ENCODE data around the gene PILRB.
A peak's percentile ranks its signal among the peaks of the same experiment; 100 is the strongest.
"Not testable (repeated sequence)": the region's sequence is repeated elsewhere in the genome, so short reads cannot be mapped to it uniquely, and the experiment has no call there.

Gene PILRB

DNA sequence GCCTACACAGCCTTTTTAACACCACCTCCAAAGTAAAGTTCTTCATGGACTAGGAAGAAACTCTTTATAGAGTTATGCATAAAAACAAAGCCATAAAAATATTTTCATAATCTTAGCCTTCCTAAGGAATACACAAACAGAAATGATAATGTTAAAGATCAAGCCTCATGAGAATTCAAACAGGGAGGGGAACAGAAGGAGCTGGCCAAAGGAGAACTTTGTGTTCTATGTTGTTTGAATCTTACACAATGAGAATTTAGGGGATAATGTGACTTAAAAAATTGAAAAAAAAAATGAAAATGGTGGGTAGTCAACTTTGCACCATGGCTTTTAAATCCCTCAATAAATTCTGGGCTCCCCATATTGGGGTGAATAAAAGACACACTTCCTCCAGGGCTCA lies 9.1 kb upstream of the PILRB start:
- H3K4me1 Mint-ChIP-seq (ENCODE audit: low read depth), result peaks cover 56% of the 10 kb centered on the region
- H3K27ac Mint-ChIP-seq, result peak overlapping the region; percentile 59
- no peaks in the 10 kb centered on the region for H3K27me3 Mint-ChIP-seq
- no peaks in the 10 kb centered on the region for H3K9me3 Mint-ChIP-seq
- H3K4me3 Mint-ChIP-seq, result no peak overlapping the region
- DNase-seq, result no peak
- H3K36me3 Mint-ChIP-seq (ENCODE audit: low read depth), result peaks cover 86% of the 10 kb centered on the region

DNA sequence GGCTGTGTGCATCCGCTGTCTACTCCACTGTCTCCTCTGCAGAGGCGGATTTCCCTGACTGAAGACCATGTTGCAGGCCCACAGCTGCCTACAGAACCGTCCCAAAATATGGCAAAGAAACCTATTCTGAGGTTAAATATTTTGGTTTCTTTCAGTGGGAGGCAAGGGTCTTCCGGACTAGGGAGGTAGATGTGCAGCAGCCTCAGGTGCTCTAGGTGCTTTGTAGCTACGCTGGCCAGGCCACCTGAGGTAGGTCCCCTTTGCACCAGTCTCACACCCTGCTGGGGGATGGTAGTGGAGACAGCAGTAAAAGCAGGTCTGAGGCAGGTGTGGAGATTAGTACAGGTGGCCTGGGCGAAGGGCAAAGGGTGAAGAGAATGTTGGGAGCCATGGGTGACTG lies 8.2 kb upstream of the PILRB start:
- no peak overlapping the region for H3K4me3 Mint-ChIP-seq
- no peak for DNase-seq
- no peaks in the 10 kb centered on the region for H3K27me3 Mint-ChIP-seq
- peaks cover 49% of the 10 kb centered on the region for H3K4me1 Mint-ChIP-seq (ENCODE audit: low read depth)
- H3K27ac Mint-ChIP-seq, result no peak overlapping the region
- no peaks in the 10 kb centered on the region for H3K9me3 Mint-ChIP-seq
- H3K36me3 Mint-ChIP-seq (ENCODE audit: low read depth), result peaks cover 86% of the 10 kb centered on the region

DNA sequence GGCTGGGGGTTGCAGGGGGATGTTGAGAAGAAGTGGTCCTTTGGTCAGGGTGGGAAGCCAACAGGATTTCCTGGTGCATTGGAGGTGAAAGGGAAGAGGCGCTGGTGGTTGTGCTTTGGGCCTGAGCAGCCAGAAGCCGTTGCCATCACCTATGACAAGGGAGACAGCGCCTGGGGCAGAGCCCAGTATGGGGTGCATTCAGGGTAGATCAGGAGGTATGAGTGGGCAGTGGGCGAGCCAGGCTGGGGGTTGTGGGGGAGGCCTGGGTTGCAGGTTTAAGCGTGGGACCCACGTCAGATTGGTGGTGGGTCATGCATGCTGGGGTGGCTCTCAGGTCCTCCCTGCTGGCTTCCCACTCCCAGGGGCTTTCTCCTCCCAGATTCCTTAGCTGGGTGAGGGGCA lies 6.3 kb upstream of the PILRB start:
- Mint-ChIP-seq H3K36me3 (ENCODE audit: low read depth) (peaks cover 93% of the 10 kb centered on the region), H3K27ac (peak overlapping the region; percentile 59), H3K27me3 (no peaks in the 10 kb centered on the region), H3K9me3 (no peaks in the 10 kb centered on the region), H3K4me3 (no peak overlapping the region), H3K4me1 (ENCODE audit: low read depth) (peaks cover 42% of the 10 kb centered on the region)
- no peak for DNase-seq

DNA sequence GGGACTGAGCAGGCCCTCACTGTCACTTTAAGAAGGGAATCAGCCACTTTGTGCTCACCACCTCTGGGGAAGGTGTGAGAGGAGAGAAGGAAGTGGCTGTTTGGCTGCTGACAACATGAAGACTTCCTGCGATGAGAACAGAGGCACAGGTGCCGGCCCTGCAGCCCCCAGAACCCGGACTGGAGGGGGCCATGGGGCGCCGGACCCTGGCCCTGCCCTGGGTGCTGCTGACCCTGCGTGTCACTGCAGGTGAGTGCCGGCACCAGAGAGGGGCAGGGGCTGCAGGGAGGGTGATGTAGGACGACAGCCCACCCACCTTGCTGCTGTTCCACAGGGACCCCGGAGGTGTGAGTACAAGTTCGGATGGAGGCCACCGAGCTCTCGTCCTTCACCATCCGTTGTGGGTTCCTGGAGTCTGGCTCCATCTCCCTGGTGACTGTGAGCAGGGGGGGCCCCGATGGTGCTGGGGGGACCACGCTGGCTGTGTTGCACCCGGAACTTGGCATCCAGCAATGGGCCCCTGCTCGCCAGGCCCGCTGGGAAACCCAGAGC lies 5.6 kb upstream of the PILRB start:
- Mint-ChIP-seq H3K36me3 (ENCODE audit: low read depth) (peaks cover 92% of the 10 kb centered on the region), H3K4me1 (ENCODE audit: low read depth) (peaks cover 38% of the 10 kb centered on the region), H3K27ac (peak overlapping the region; percentile 52)
- not testable (repeated sequence) for H3K9me3 Mint-ChIP-seq, H3K27me3 Mint-ChIP-seq, H3K4me3 Mint-ChIP-seq, DNase-seq

DNA sequence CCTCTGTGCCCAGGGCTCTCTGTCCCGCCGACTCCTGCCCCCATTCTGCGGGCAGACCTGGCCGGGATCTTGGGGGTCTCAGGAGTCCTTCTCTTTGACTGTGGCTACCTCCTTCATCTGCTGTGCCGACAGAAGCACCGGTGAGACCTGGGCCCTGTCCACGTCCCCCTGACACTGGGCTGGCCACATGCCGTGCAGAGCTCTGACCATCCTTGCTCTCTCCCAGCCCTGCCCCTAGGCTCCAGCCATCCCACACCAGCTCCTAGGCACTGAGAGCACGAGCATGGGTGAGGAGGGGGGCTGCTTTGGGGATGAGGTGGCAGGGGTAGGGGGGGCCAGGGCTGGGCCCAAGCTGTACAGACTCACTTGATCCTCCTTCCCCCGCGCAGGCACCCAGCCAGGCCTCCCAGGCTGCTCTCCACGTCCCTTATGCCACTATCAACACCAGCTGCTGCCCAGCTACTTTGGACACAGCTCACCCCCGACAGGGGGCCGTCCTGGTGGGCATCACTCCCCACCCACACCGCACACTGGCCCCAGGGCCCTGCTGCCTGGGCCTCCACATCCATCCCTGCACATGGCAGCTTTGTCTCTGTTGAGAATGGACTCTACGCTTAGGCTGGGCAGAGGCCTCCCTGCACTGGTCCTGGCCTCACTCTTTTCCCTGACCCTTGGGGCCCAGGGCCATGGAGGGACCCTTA lies 4.8 kb upstream of the PILRB start:
- DNase-seq, result no peak
- Mint-ChIP-seq H3K36me3 (ENCODE audit: low read depth) (peaks cover 92% of the 10 kb centered on the region), H3K9me3 (no peaks in the 10 kb centered on the region), H3K4me3 (peak overlapping the region; percentile 33), H3K27ac (peak overlapping the region; percentile 91), H3K4me1 (ENCODE audit: low read depth) (peaks cover 35% of the 10 kb centered on the region), H3K27me3 (no peaks in the 10 kb centered on the region)

DNA sequence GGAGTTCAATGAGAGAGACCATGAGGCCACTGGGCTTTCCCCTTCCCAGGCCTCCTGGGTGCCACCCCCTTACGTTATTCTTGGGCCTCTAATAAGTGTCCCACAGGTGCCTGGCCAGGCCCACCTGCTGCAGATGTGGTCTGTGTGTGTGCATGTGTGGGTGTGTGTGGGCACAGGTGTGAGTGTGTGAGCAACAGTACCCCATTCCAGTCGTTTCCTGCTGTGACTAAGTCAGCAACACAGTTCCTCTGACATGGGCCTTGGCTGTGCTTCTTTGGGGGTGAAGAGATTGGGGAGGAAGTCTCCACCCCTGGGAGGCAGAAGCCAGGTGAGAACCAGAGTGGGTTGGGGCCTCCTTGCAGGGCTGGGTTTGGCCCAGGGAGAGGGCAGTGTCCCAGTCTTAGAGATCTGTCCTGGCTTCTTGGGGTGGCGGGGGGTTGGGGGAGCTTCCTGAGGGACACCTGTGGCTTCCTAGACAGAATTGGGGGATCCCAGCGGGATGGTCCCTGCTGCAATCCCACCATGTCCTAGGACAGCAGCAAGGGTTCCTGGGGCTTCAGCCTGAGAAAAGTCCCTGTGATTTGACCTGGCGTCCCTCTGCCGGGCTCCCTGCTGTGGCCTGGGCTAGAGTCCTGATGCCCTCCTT lies 4.1 kb upstream of the PILRB start:
- Mint-ChIP-seq H3K9me3 (no peaks in the 10 kb centered on the region), H3K27ac (peak overlapping the region; percentile 91), H3K27me3 (no peaks in the 10 kb centered on the region), H3K4me3 (peak overlapping the region; percentile 33), H3K4me1 (ENCODE audit: low read depth) (peaks cover 35% of the 10 kb centered on the region), H3K36me3 (ENCODE audit: low read depth) (peaks cover 92% of the 10 kb centered on the region)
- DNase-seq, result peak; percentile 60

DNA sequence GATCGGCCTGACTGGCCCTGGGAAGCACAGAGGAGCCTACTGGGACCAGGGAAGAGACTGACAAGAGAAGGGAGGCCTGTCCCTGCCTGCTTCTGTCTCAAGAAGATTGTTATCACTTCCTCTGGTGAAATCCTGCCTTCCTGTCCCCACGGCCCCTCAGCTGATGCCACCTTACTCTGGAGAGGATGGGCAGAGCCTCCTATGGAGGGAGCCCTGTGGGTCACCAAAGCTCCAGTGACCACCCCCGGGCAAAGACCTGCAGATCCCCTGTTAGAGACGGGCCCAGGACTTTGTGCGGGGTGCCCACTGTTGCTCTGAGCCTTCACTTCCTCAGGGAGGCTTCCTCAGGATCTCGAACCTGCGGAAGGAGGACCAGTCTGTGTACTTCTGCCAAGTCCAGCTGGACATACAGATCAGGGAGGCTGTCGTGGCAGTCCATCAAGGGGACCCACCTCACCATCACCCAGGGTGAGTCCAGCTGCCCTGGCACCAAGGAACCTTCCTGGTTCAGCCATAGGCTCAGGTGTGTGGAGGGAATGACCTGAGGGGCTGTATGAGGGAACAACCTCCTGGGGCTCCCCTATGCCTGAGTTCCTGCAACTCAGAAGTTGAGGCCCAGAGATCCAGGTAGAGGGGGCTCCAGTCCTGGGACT lies 1.4 kb upstream of the PILRB start:
- H3K36me3 Mint-ChIP-seq (ENCODE audit: low read depth), result peaks cover 92% of the 10 kb centered on the region

DNA sequence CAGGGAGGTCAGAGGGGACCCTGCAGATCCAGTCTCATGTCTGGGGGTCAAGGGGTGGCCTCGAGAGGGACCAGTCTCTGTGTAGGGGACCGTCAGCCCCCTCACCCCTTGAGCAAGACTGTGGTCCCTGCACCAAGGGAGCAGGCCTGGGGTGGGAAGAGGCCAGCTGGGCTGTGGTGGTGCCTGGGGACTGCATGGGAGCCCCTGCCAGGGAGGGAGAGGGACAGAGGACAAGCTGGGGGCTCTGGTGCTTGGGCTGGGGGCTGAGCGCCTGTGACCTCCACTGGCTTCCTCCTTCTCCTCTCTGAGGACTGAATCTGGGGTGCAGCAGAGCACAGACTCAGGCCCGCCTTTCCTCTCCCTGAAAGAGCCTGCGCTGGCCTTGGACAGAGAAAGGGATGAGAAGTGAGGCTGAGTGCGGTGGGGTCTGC lies 771 bp upstream of the PILRB start:
- Mint-ChIP-seq H3K27ac (peak overlapping the region; percentile 76), H3K36me3 (ENCODE audit: low read depth) (peaks cover 96% of the 10 kb centered on the region), H3K27me3 (no peaks in the 10 kb centered on the region), H3K4me3 (no peak overlapping the region), H3K9me3 (no peaks in the 10 kb centered on the region), H3K4me1 (ENCODE audit: low read depth) (peaks cover 19% of the 10 kb centered on the region)
- no peak for DNase-seq

More for the DNA sequence above, 1.4 kb upstream of the PILRB start:
- Mint-ChIP-seq H3K9me3 (no peaks in the 10 kb centered on the region), H3K27me3 (no peaks in the 10 kb centered on the region), H3K27ac (peak overlapping the region; percentile 41), H3K4me3 (no peak overlapping the region), H3K4me1 (ENCODE audit: low read depth) (peaks cover 22% of the 10 kb centered on the region)
- no peak for DNase-seq

DNA sequence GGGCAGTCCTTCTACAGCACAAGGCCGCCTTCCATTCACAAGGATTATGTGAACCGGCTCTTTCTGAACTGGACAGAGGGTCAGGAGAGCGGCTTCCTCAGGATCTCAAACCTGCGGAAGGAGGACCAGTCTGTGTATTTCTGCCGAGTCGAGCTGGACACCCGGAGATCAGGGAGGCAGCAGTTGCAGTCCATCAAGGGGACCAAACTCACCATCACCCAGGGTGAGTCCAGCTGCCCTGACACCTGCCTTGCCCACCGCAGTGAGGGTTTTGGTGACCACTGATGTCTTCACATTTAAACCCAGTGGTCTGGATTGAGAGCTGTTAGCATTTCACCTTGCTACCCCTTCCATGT lies 918 bp downstream of the PILRB start:
- peaks cover 98% of the 10 kb centered on the region for H3K36me3 Mint-ChIP-seq (ENCODE audit: low read depth)
- no peaks in the 10 kb centered on the region for H3K9me3 Mint-ChIP-seq
- no peaks in the 10 kb centered on the region for H3K27me3 Mint-ChIP-seq
- no peak for DNase-seq
- H3K4me1 Mint-ChIP-seq (ENCODE audit: low read depth), result peaks cover 11% of the 10 kb centered on the region
- H3K27ac Mint-ChIP-seq, result peak overlapping the region; percentile 74
- no peak overlapping the region for H3K4me3 Mint-ChIP-seq

DNA sequence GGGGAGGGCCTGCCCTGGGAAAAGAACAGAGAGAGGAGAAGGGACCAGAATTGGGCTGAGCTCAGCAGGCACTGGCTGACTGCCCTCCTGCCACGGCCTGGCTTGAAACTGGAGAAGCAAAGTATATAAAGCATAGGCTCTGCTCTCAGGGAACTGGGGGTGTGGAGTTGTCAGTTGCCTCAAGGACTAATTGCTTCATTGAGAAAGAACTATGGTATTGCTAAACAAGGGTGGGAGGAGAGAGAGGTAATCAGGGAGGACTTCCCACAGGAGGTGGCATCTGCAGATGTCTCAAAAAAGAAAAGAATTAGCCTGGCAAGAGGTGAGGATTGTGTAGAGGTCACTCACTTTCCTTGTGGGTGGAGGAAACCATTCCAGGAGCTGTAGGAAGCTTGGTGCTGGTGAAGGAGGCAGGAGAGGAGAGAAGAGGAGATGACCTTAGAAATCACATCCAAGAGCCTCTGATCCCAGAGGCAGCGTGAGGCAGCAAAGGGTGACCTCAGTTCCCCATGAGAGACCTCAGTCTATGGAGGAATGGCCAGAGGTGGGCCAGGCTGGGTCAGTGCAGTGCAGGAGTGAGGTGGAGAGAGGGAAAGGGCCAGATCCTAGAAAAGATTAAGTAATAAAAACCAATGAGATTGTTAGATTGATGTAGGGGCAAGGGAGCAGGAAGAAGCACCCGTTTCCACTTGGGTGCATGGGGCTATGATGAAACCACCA lies 2.4 kb downstream of the PILRB start:
- H3K36me3 Mint-ChIP-seq (ENCODE audit: low read depth), result peaks cover 94% of the 10 kb centered on the region
- no peaks in the 10 kb centered on the region for H3K27me3 Mint-ChIP-seq
- H3K4me1 Mint-ChIP-seq (ENCODE audit: low read depth), result peaks cover 20% of the 10 kb centered on the region
- H3K4me3 Mint-ChIP-seq, result no peak overlapping the region
- DNase-seq, result no peak
- H3K9me3 Mint-ChIP-seq, result no peaks in the 10 kb centered on the region
- H3K27ac Mint-ChIP-seq, result peak overlapping the region; percentile 39

DNA sequence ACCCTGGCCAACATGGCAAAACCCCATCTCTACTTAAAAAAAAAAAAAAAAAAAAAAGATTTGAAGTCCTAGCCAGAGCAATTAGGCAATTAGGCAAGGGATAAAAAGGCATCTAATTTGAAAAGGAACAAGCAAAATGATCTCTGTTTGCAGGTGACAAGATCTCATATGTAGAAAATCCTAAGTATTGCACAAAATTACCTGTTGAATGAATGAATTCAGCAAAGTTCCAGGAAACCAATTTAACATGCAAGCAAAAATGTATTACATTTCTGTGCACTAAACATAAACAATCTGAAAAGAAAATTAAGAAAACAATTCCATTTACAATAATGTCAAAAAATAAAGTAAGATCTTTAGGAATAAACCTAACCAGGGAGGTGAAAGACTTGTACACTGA lies 5.2 kb downstream of the PILRB start:
- no peak overlapping the region for H3K4me3 Mint-ChIP-seq
- peaks cover 42% of the 10 kb centered on the region for H3K4me1 Mint-ChIP-seq (ENCODE audit: low read depth)
- H3K9me3 Mint-ChIP-seq, result no peaks in the 10 kb centered on the region
- no peak for DNase-seq
- peaks cover 93% of the 10 kb centered on the region for H3K36me3 Mint-ChIP-seq (ENCODE audit: low read depth)
- no peak overlapping the region for H3K27ac Mint-ChIP-seq
- H3K27me3 Mint-ChIP-seq, result no peaks in the 10 kb centered on the region

DNA sequence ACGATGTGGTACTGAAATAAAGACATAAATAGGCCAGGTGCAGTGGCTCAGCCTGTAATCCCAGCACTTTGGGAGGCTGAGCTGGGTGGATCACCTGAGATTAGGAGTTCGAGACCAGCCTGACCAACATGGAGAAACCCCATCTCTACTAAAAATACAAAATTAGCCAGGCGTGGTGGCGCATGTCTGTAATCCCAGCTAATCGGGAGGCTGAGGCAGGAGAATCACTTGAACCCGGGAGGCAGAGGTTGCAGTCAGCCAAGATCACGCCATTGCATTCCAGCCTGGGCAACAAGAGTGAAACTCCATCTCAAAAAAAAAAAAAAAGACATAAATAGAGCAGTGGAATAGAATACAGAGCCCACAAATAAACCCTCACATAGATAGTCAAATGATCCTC lies 5.9 kb downstream of the PILRB start:
- not testable (repeated sequence) for H3K9me3 Mint-ChIP-seq, DNase-seq, H3K27ac Mint-ChIP-seq, H3K27me3 Mint-ChIP-seq, H3K4me3 Mint-ChIP-seq
- Mint-ChIP-seq H3K36me3 (ENCODE audit: low read depth) (peaks cover 93% of the 10 kb centered on the region), H3K4me1 (ENCODE audit: low read depth) (peaks cover 44% of the 10 kb centered on the region)

DNA sequence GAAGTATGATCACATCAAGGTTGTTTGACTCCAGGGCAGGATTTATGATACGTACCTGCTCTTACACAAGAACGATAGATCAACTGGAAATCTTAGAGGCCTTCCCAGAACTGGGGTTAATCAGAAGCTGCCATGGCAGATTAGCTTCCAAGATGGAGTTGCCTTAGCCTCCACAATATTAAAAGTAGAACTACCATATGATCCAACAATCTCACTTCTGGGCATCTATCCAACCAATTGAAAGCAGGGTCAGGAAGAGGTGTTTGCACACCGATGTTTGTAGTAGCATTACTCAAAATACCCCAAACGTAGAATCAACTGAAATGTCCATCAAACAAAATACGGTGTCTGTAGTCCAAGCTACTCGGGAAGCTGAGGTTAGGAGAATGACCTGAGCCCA lies 6.6 kb downstream of the PILRB start:
- Mint-ChIP-seq H3K27ac (peak overlapping the region; percentile 5), H3K27me3 (no peaks in the 10 kb centered on the region), H3K4me3 (no peak overlapping the region), H3K36me3 (ENCODE audit: low read depth) (peaks cover 89% of the 10 kb centered on the region), H3K9me3 (no peaks in the 10 kb centered on the region), H3K4me1 (ENCODE audit: low read depth) (peaks cover 47% of the 10 kb centered on the region)
- DNase-seq, result no peak

DNA sequence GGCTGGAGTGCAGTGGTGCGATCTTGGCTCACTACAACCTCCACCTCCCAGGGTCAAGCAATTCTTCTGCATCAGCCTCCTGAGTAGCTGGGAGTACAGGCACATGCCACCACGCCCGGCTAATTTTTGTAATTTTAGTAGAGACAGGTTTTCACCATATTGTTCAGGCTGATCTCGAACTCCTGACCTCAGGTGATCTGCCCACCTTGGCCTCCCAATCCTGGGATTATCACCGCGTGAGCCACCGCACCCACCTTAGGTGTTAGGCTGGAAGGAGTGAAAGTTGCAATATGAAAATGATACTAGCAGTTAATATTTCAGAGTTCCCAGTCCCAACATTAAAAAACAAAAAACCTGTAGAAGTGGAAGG lies 8.1 kb downstream of the PILRB start:
- H3K9me3 Mint-ChIP-seq, H3K27me3 Mint-ChIP-seq, DNase-seq: not testable (repeated sequence)
- H3K4me3 Mint-ChIP-seq, result peak overlapping the region; percentile 18
- H3K27ac Mint-ChIP-seq, result peak overlapping the region; percentile 98
- H3K4me1 Mint-ChIP-seq (ENCODE audit: low read depth), result peaks cover 47% of the 10 kb centered on the region
- peaks cover 74% of the 10 kb centered on the region for H3K36me3 Mint-ChIP-seq (ENCODE audit: low read depth)

Data from activated T-cell treated with anti-CD3 and anti-CD28 coated beads, Interleukin-2, amount 50 U/mL, for 24 hours (primary cell).